ENCODE data around the gene MFAP4.

MFAP4 gene

GRCh38 chr17:19363114-19363438 is 23.9 kb downstream of the MFAP4 start:
- no peak overlapping the region for H3K27ac ChIP-seq (ENCODE audit: insufficient read depth, low read length, poor library complexity, severe bottlenecking)
- peak overlapping the region; percentile 88 for H3K4me3 ChIP-seq (ENCODE audit: insufficient read depth, low read depth, low read length, poor library complexity, severe bottlenecking)
- H3K9me3 ChIP-seq (ENCODE audit: control insufficient read depth, low read length): no peaks in the 10 kb centered on the region
- no peak for DNase-seq
- H3K36me3 ChIP-seq (ENCODE audit: control insufficient read depth, insufficient read depth, low read length): no peaks in the 10 kb centered on the region
- no peaks in the 10 kb centered on the region for H3K27me3 ChIP-seq (replicated peaks; ENCODE audit: control insufficient read depth, insufficient read depth, low read length, poor library complexity, severe bottlenecking)
- peaks cover 7% of the 10 kb centered on the region for H3K4me1 ChIP-seq (ENCODE audit: control insufficient read depth, insufficient read depth, low read length, poor library complexity, severe bottlenecking)

GRCh38 chr17:19362277-19363113 is 24.5 kb downstream of the MFAP4 start, which contains the start of gene B9D1:
B9D1 (minus strand) TSS chr17:19362723; CDS start chr17:19362569, 154 bp downstream.
- Histone ChIP-seq H3K36me3 (ENCODE audit: control insufficient read depth, insufficient read depth, low read length) (no peaks in the 10 kb centered on the region), H3K27ac (ENCODE audit: insufficient read depth, low read length, poor library complexity, severe bottlenecking) (peak within 1 kb of the TSS; percentile 74), H3K4me1 (ENCODE audit: control insufficient read depth, insufficient read depth, low read length, poor library complexity, severe bottlenecking) (peaks cover 7% of the 10 kb centered on the region), H3K27me3 (replicated peaks; ENCODE audit: control insufficient read depth, insufficient read depth, low read length, poor library complexity, severe bottlenecking) (no peaks in the 10 kb centered on the region), H3K4me3 (ENCODE audit: insufficient read depth, low read depth, low read length, poor library complexity, severe bottlenecking) (peak within 1 kb of the TSS; percentile 88), H3K9me3 (ENCODE audit: control insufficient read depth, low read length) (no peaks in the 10 kb centered on the region)
- DNase-seq: peak; percentile 93 to 94 (median 93)

DNA sequence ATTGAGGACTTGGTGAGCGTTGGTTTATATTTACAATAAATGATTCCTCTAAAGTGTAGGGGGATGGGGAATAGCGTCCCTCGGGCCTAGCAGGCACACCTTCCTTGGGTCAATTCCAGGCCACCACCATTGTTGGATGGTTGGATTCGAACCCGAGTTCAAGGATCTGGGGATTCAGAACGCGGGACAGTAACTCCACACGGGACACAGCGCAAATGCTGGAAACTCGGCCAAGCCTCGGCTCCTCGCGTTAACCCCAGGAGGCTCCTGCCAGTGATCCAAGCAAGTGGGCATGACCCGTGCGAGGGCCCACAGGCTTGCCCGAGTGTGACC is 25.1 kb downstream of the MFAP4 start:
- Histone ChIP-seq H3K4me1 (ENCODE audit: control insufficient read depth, insufficient read depth, low read length, poor library complexity, severe bottlenecking) (peaks cover 7% of the 10 kb centered on the region), H3K27me3 (replicated peaks; ENCODE audit: control insufficient read depth, insufficient read depth, low read length, poor library complexity, severe bottlenecking) (no peaks in the 10 kb centered on the region), H3K36me3 (ENCODE audit: control insufficient read depth, insufficient read depth, low read length) (no peaks in the 10 kb centered on the region), H3K4me3 (ENCODE audit: insufficient read depth, low read depth, low read length, poor library complexity, severe bottlenecking) (peak overlapping the region; percentile 88), H3K27ac (ENCODE audit: insufficient read depth, low read length, poor library complexity, severe bottlenecking) (peak overlapping the region; percentile 74), H3K9me3 (ENCODE audit: control insufficient read depth, low read length) (no peaks in the 10 kb centered on the region)
- DNase-seq: no peak

GRCh38 chr17:19361326-19361725 is 25.7 kb downstream of the MFAP4 start:
- Histone ChIP-seq H3K27ac (ENCODE audit: insufficient read depth, low read length, poor library complexity, severe bottlenecking) (no peak overlapping the region), H3K4me1 (ENCODE audit: control insufficient read depth, insufficient read depth, low read length, poor library complexity, severe bottlenecking) (peaks cover 7% of the 10 kb centered on the region), H3K36me3 (ENCODE audit: control insufficient read depth, insufficient read depth, low read length) (no peaks in the 10 kb centered on the region), H3K4me3 (ENCODE audit: insufficient read depth, low read depth, low read length, poor library complexity, severe bottlenecking) (no peak overlapping the region), H3K9me3 (ENCODE audit: control insufficient read depth, low read length) (no peaks in the 10 kb centered on the region), H3K27me3 (replicated peaks; ENCODE audit: control insufficient read depth, insufficient read depth, low read length, poor library complexity, severe bottlenecking) (no peaks in the 10 kb centered on the region)
- no peak for DNase-seq

DNA sequence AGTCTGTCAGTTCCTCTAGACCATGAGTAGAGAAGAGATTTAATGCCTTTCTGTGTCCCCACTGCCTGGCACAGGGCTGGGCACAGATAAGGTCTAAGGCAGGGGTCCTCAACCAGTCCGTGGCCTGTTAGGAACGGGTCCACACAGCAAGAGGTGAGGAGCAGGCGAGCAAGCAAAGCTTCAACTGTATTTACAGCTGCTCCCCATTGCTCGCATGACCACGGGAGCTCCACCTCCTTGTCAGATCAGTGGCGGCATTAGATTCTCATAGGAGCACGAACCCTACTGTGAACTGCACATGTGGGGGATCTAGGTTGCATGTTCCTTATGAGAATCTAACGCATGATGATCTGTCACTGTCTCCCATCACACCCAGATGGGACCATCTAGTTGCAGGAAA is 26.2 kb downstream of the MFAP4 start:
- Histone ChIP-seq H3K4me3 (ENCODE audit: insufficient read depth, low read depth, low read length, poor library complexity, severe bottlenecking) (no peak overlapping the region), H3K9me3 (ENCODE audit: control insufficient read depth, low read length) (no peaks in the 10 kb centered on the region), H3K4me1 (ENCODE audit: control insufficient read depth, insufficient read depth, low read length, poor library complexity, severe bottlenecking) (peaks cover 7% of the 10 kb centered on the region), H3K36me3 (ENCODE audit: control insufficient read depth, insufficient read depth, low read length) (no peaks in the 10 kb centered on the region), H3K27me3 (replicated peaks; ENCODE audit: control insufficient read depth, insufficient read depth, low read length, poor library complexity, severe bottlenecking) (no peaks in the 10 kb centered on the region), H3K27ac (ENCODE audit: insufficient read depth, low read length, poor library complexity, severe bottlenecking) (no peak overlapping the region)
- DNase-seq: no peak

- no peak for DNase-seq
- no peak overlapping the region for H3K4me3 ChIP-seq (ENCODE audit: insufficient read depth, low read depth, low read length, poor library complexity, severe bottlenecking)
- H3K27ac ChIP-seq (ENCODE audit: insufficient read depth, low read length, poor library complexity, severe bottlenecking): no peak overlapping the region
- no peaks in the 10 kb centered on the region for H3K36me3 ChIP-seq (ENCODE audit: control insufficient read depth, insufficient read depth, low read length)
- peaks cover 7% of the 10 kb centered on the region for H3K4me1 ChIP-seq (ENCODE audit: control insufficient read depth, insufficient read depth, low read length, poor library complexity, severe bottlenecking)
- no peaks in the 10 kb centered on the region for H3K9me3 ChIP-seq (ENCODE audit: control insufficient read depth, low read length)
- no peaks in the 10 kb centered on the region for H3K27me3 ChIP-seq (replicated peaks; ENCODE audit: control insufficient read depth, insufficient read depth, low read length, poor library complexity, severe bottlenecking)
These were observed 27.1 kb downstream of the MFAP4 start for GRCh38 chr17:19359856-19360255.

DNA sequence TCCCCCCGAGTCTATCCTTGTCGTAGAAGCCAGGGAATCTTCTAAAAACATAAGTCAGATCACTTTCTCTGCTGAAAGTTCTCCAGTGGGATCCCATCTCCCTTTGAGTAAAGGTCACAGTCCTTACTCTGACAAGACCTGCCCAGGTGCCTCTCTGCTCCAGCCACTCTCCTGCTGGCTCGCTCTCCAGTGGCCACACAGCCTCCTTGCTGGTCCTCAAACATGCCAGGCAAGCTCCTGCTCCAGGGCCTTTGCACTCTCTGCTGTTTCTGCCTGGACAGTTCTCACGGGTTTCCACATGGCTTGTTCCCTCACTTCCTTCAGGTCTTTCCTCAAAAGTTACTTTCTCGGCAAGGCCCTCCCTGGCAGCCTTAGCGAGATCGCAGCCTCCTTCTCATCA is 27.8 kb downstream of the MFAP4 start:
- no peak overlapping the region for H3K27ac ChIP-seq (ENCODE audit: insufficient read depth, low read length, poor library complexity, severe bottlenecking)
- H3K4me3 ChIP-seq (ENCODE audit: insufficient read depth, low read depth, low read length, poor library complexity, severe bottlenecking): no peak overlapping the region
- no peaks in the 10 kb centered on the region for H3K36me3 ChIP-seq (ENCODE audit: control insufficient read depth, insufficient read depth, low read length)
- H3K4me1 ChIP-seq (ENCODE audit: control insufficient read depth, insufficient read depth, low read length, poor library complexity, severe bottlenecking): peaks cover 7% of the 10 kb centered on the region
- no peaks in the 10 kb centered on the region for H3K9me3 ChIP-seq (ENCODE audit: control insufficient read depth, low read length)
- DNase-seq: no peak
- no peaks in the 10 kb centered on the region for H3K27me3 ChIP-seq (replicated peaks; ENCODE audit: control insufficient read depth, insufficient read depth, low read length, poor library complexity, severe bottlenecking)

- Histone ChIP-seq H3K36me3 (ENCODE audit: control insufficient read depth, insufficient read depth, low read length) (no peaks in the 10 kb centered on the region), H3K9me3 (ENCODE audit: control insufficient read depth, low read length) (no peaks in the 10 kb centered on the region), H3K4me3 (ENCODE audit: insufficient read depth, low read depth, low read length, poor library complexity, severe bottlenecking) (no peak overlapping the region), H3K4me1 (ENCODE audit: control insufficient read depth, insufficient read depth, low read length, poor library complexity, severe bottlenecking) (peaks cover 7% of the 10 kb centered on the region), H3K27me3 (replicated peaks; ENCODE audit: control insufficient read depth, insufficient read depth, low read length, poor library complexity, severe bottlenecking) (no peaks in the 10 kb centered on the region), H3K27ac (ENCODE audit: insufficient read depth, low read length, poor library complexity, severe bottlenecking) (no peak overlapping the region)
- no peak for DNase-seq
These were observed 29.2 kb downstream of the MFAP4 start for GRCh38 chr17:19357761-19358160.

DNA sequence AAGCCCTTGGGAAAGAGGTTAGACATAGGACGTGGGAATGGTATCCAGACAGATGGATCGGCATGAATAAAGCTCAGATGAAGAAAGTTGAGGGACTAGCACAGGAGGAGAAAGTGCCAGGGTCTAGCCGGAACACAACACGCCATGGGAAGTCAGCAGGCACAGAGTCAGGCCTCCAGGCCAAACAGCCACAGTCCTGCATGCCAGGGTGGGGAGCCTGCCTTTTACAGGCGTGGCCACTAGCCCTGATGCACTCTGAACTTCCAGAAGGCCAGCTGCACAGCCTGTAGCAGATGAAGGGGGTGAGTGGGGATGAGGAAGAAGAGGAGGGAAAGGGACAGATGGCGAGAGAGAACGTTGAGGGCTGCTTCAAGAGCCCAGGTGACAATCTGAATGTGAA is 29.6 kb downstream of the MFAP4 start:
- Histone ChIP-seq H3K27me3 (replicated peaks; ENCODE audit: control insufficient read depth, insufficient read depth, low read length, poor library complexity, severe bottlenecking) (no peaks in the 10 kb centered on the region), H3K9me3 (ENCODE audit: control insufficient read depth, low read length) (no peaks in the 10 kb centered on the region), H3K36me3 (ENCODE audit: control insufficient read depth, insufficient read depth, low read length) (no peaks in the 10 kb centered on the region), H3K27ac (ENCODE audit: insufficient read depth, low read length, poor library complexity, severe bottlenecking) (no peak overlapping the region), H3K4me1 (ENCODE audit: control insufficient read depth, insufficient read depth, low read length, poor library complexity, severe bottlenecking) (peaks cover 7% of the 10 kb centered on the region), H3K4me3 (ENCODE audit: insufficient read depth, low read depth, low read length, poor library complexity, severe bottlenecking) (no peak overlapping the region)
- no peak for DNase-seq

- no peak overlapping the region for H3K27ac ChIP-seq (ENCODE audit: insufficient read depth, low read length, poor library complexity, severe bottlenecking)
- H3K36me3 ChIP-seq (ENCODE audit: control insufficient read depth, insufficient read depth, low read length): no peaks in the 10 kb centered on the region
- no peak for DNase-seq
- no peaks in the 10 kb centered on the region for H3K4me1 ChIP-seq (ENCODE audit: control insufficient read depth, insufficient read depth, low read length, poor library complexity, severe bottlenecking)
- H3K4me3 ChIP-seq (ENCODE audit: insufficient read depth, low read depth, low read length, poor library complexity, severe bottlenecking): no peak overlapping the region
- no peaks in the 10 kb centered on the region for H3K9me3 ChIP-seq (ENCODE audit: control insufficient read depth, low read length)
- H3K27me3 ChIP-seq (replicated peaks; ENCODE audit: control insufficient read depth, insufficient read depth, low read length, poor library complexity, severe bottlenecking): no peaks in the 10 kb centered on the region
These were observed 32.2 kb downstream of the MFAP4 start for GRCh38 chr17:19354748-19355147.

Measured in effector memory CD4-positive, alpha-beta T cell (primary cell).